NCI-H2081 treated with DMSO at 0.1 percent for 48 hours (cell line): Measurements from ENCODE around the gene DOCK9.

Experiments used
- DNase-seq: peaks from one replicate; lab custom pipeline; 2025; lab: John Stamatoyannopoulos, UW

DOCK9 gene, protein sequence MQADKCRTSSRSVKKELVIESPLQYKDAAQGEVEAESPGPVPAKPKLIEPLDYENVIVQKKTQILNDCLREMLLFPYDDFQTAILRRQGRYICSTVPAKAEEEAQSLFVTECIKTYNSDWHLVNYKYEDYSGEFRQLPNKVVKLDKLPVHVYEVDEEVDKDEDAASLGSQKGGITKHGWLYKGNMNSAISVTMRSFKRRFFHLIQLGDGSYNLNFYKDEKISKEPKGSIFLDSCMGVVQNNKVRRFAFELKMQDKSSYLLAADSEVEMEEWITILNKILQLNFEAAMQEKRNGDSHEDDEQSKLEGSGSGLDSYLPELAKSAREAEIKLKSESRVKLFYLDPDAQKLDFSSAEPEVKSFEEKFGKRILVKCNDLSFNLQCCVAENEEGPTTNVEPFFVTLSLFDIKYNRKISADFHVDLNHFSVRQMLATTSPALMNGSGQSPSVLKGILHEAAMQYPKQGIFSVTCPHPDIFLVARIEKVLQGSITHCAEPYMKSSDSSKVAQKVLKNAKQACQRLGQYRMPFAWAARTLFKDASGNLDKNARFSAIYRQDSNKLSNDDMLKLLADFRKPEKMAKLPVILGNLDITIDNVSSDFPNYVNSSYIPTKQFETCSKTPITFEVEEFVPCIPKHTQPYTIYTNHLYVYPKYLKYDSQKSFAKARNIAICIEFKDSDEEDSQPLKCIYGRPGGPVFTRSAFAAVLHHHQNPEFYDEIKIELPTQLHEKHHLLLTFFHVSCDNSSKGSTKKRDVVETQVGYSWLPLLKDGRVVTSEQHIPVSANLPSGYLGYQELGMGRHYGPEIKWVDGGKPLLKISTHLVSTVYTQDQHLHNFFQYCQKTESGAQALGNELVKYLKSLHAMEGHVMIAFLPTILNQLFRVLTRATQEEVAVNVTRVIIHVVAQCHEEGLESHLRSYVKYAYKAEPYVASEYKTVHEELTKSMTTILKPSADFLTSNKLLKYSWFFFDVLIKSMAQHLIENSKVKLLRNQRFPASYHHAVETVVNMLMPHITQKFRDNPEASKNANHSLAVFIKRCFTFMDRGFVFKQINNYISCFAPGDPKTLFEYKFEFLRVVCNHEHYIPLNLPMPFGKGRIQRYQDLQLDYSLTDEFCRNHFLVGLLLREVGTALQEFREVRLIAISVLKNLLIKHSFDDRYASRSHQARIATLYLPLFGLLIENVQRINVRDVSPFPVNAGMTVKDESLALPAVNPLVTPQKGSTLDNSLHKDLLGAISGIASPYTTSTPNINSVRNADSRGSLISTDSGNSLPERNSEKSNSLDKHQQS (N-terminal part only)

DNA sequence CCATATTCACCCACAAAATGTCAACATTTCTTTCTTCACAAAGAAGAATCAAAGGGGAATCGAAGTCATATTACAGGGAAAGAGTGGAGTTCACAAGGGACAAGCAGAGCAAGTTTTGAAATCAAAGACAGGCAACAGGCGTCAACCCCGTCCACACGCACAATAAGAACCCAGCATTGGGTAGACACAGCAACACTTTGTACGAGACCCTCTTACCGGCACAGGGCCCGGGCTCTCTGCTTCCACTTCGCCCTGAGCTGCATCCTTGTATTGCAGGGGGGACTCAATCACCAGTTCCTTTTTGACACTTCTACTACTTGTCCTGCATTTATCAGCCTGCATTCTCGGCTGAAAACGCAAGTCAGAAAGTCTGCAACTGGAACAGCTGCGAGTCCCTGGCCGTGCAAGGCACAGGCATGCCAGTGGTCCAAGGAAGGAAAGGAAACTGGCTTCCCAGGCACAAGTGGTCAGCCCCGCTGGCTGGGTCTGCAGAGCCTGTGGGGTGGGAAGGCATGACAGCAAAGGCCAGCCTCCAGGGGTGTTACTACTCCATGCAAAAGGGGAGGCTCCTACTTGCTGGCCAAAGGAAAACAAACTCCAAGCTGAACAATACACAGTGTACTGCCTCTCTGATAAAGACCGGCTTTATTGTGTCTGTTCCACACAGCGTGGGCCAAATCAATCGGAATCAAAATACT, at the start of gene DOCK9:
DOCK9 (minus strand) TSS at position 497 of the 698 bp plus-strand sequence; CDS start at position 342, 155 bp downstream.
- DNase-seq: no peak

DNA sequence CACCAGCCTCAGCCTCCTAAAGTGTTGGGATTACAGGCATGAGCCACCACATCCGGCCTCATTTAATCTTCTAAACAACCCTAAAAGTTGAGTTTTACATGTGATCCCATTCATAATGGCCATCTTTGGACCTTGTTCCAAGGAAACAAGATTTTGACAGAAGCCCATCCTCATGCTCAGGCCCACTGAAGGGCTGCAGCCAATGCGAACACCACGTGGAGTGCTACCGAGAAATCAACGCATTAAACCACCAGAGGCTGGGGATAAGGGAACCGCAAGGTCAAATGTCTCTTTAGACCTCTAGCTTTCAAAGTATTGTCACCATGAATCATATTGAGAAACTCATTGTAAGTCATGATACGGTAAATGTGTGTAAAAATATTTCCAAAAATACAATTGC, 49.4 kb upstream of the DOCK9 start:
- no peak for DNase-seq

DNA sequence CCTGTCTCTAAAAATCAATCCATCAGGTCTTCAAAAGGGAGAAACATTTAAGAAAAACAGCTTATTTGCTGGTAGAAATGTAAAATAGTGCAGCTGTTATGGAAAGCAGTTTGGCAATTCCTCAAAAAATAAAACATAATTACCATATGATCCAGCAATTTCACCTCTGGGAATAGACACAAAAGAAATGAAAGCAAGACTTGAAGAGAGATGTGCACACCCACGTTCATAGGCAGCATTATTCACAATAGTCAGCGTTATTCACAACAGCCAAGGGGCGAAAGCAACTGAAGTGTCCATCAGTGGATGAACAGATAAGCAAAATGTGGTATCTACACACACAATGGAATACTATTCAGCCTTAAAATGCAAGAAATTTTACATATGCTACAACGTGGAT, 45.1 kb upstream of the DOCK9 start:
- DNase-seq: no peak

DNA sequence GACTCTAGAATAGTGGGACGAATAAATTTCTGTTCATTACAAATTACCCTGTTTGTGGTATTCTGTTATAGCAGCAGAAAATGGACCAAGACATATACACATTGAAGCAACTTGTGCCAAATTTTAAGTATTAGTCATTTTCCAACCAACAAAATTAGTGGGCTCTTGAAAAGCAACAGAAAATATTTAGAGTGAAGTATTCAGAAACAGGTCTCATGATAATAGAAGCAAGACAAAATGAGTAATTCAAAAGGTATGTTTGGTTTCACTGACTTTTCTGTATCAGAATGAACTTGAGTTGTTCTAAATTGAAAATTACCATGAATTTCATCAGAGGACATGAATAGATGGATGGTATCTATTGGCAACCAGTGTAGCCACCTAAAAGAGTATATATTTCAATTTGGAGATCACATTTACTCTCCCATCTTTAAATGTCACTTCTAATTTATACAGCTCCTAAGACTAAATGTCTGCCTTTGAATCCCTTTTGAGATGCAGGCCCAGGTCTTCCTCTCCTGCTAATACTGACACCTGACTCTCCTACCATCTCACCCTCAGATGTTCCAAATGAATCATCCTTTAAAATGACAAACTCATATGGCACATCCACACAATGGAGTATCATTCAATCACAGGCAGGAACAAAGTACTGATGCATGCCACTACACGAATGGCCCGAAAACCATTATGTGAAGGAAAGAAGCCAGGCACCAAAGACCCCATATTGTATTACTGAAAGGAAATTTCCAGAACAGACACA, 40.7 kb upstream of the DOCK9 start:
- DNase-seq: no peak

DNA sequence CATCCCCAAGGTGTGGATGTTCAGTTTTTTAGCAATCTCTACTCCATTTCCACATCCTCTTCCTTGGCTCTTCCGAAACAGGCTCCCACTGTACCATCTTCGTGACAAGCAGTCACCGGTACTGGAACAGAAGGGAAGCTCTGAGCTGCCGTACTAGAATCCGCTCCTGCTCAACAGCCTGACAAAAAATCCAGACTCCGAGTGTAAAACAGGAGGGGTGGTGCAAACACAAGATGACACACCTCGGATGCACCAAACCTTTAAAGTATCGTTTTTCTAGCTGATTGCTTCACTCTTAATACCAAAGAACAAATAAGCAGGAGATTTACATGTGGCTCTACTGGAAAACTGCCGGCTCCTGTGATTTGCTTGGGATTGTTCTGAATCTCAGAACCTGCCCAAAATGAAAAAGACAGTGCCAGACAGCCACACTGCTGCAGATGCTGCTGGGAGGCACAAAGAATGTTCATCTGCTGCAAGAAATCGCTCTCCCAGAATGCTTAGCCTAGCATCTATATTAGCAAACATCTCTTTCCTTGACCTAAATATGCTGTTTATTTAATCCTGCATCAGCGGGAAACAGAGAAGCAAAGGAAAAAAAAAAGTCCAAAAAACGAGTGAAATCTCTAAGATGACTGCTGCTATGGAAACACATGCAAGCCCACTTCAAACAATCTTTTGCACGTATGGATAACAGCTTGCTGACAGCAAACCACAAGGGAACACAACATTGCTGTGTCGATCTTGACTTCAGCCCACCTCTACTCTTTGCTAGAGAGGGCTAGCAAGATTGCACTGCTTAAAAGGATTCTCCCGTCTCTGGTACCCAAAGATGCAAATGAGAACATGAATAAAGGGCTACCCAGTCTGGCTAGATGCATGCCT, 38.0 kb upstream of the DOCK9 start:
- no peak for DNase-seq

DNA sequence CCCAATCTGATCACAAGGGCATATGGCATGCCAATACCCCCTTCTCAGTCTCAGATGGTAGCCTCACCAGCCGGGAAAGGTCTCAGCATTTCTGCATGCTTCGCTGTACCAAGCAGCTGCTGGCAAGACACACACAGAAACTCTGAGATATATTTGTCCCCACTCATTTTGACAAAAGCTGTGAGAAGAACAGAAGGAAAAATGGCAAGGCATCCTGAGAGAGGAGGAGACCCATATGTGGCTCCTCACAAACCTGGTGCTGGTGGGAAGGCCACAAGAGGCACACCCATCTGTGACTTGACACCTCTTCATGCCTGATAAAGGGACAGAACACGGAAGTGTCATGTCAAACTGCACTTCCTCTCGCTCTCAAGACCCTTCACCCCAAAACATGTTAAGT, 36.7 kb upstream of the DOCK9 start:
- DNase-seq: no peak

DNA sequence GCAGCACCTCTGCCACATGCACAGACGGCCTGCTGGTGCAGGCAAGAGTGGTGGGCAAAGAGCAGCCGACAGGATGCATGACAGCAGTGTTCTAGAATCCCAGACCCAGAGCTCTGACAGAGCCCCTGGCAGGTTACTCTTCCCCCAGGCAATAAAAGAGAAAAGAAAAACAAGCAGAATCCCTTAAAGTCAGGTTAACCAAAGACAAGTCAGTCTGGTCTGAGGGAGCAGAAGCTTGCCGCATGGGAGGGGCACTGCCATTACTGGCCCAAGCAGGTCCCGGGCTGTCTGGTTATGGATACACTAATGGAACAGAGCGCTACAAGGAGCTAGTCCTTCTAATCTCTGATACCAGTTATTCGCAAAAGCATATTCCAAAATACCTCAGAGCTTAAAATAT, 36.1 kb upstream of the DOCK9 start:
- no peak for DNase-seq

DNA sequence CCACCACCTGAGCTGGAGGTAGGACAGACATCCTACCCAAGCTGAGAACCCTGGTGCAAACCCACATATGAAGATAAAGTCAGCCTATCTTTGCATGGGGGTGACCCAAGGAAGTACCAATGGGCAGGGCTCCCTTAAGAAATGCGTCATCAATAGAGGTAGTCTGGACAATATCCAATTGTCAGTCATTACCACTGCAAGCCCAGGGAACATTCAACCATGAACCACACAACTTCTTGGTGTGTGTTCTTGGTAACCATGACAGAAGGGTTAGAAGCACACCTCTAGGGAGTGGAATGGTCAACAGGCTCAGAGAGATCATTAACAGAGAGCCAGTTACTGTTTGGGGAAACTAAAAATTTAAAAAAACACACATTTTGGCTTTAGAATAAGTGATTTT, 34.7 kb upstream of the DOCK9 start:
- DNase-seq: no peak

DNA sequence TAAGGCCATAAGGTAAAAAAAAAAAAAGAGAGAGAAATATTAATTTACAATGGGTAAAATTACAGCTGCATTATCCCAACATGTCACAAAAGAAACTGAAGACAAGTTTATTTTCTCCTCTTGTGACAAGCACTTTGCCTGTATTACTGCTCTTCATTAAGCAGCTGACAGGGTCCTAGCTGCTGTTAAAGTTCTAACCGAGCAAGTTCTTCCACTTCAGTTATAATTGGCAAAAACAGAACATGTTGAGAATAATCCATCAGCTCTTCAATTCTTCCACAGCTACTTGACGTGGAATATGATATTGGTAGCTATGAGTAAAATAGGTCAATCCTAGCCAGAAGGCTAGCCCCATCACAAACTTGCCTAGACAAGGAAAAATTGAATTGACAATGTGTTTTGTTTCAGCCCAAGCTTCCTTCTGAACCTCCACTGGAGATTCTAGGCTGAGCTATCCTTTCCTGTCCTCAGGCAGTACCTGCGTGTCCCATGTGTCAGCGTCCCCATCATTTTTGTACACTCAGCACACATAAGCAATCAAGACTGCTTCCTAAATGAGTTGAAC, 32.2 kb upstream of the DOCK9 start:
- DNase-seq: no peak

DNA sequence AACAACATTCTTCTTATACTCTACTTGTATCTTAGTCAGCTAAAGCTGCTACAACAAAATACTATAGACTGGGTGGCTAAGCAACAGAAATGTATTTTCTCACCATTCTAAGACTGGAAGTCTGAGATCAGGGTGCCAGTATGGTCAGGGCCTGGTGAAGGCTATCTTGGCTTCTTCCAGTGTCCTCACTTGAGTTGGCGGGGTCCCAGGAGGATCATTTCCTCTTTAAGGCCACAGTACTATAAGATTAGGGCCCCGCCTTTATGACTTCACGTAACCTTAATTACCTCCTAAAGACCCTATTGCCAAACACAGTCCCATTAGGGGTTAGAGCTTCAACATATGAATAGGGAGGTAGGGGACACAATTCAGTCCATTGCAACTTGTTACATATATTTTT, 30.7 kb upstream of the DOCK9 start:
- no peak for DNase-seq

DNA sequence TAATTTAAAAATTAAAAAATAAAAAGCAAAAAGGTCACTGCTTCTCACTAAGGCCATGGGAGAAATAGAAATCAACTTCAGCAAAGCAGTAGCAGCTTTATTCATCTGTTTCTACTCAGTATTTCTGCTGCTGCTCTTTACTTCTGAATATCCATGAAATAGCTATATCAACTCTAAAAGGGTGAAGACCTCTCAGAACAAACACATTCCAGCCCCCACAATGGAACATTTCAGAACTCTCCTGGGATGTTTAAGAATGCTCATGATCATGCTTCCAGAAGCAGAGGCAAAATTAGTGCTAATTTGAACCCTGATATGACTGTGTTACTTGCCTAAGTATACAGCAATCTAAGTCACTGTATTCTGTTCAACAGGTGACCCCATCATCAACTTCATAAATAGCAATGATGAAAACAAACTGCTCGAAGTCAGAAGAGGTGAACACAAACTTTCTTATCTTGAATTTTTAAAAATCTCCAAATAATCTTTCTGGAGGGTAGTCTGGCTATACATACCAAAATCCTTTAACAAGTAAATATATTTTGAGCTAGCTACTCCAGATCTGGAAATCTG, 29.6 kb upstream of the DOCK9 start:
- no peak for DNase-seq

DNA sequence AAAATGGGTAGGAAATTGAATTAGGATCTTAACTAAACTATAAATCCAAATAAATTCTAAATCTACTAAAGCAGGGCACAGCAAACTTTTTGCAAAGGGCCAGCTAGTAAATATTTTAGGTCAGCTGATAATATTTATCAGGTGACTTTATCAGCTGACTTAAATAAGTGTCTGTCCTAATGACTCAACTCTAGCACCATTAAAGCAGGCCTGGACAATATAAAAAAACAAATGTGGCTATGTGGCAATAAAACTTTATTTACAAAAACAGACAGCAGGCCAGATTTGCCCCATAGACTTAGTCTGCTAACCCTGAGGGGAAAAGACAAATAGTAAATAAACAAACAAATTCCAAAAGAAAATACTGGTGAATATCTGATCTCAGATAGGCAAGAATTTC, 27.7 kb upstream of the DOCK9 start:
- no peak for DNase-seq

DNA sequence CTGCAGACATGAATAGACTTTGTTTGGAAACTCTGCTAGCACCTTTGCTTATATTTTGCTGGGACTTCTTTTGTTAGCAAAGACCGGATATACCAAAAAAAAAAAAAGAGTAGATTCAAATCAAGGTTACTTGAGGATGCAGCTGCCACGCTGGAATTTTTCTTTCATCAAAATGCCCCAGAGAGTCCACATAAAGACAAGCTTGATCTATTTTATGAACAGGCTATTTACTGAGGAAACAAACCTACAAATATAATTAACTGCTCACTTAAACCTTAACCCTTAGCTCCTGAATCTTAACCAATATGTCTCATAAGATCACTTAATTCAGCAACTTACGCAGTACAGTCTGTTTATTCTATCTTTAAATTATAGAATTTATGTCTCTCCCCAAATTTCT, 27.1 kb upstream of the DOCK9 start:
- no peak for DNase-seq

DNA sequence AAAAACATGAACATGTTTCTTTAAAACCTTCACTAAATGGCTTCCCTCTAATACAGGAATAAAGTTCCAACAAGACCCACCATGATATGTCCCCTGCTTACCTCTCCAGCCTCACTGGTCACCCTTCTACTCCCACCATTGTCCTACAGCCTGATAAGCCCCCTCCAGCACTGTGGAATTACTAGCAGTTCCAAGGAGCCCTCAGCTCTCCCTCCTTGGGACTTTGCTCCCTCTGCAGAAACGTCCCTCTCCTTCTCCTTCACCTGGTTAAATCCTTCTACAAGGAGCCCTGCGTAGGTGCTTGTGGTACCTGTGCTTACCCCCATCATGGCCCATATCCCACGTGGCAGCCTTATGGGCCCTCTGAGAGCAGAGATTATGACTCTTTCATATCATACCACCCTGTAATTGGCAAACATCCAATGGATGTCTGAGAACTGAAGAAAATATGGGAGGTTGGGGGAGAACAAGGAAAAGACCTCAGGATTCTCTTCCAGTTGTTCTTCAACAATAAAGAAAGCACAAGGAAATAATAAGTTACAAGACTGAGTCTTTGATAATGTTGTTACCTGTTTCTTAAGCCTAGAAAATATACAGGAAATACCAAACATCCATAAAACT, 26.1 kb upstream of the DOCK9 start:
- no peak for DNase-seq

DNA sequence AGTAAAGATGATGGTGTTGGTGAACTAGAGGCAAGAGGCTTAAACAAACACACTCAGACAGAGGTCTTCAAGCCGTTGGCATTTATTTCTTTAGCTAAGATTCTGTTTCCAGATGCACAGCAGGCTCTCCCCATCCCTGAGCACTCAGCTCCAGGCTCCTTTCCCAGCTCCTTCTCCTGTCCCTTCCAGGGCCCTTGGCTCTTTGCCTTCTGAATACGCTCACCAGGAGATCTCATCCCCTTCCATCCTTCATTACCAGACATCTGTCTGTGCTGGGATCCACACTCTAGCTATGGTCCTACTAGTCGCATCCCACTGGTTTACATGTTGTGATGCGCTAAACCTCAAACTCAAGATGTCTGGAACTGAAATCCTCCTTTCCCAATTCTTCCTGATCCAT, 25.3 kb upstream of the DOCK9 start:
- DNase-seq: no peak

DNA sequence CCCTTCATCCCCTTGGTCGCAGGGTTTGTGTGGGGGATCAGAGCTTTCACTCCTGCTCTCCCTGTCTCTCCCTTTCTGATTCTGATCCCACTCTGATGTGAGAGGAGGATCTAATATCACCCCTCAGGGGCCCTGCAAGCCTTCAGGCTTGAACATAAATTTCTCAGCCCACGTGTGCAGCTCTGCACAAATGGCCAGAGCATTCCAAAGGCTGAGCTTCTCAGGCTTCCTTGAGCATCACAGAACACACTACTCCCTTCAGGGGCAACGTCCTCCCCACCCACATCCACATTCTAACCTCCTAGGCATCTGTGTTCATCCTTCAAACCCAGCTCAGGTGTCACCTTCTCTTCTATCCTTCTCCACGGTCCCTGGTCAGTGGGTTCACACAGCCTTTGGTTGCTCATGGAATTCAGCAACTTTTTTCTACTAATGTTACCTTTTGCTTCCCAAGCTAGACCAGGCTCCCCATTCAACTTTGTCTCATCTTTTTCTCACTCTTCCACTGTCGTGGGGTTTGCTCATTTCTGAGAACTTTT, 24.4 kb upstream of the DOCK9 start:
- DNase-seq: no peak

DNA sequence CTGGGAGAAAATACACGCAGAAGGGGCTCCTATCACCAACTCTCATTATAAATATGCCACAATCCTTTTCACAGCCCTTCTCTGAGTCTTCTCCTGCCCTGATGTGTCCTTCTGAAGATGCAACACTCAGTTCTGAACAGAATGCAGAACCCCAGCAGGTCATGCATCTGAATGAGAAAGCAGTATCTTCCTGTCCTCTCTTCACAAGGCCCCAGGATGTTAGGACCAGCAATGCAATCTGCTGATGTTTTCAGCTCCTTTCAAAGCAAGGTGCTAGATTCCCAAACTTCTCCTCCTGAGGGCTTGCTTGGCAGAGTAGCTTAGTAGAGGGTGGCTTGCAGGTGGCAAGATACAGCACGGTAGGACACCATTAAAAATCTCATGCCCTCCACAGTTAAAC, 22.3 kb upstream of the DOCK9 start:
- DNase-seq: no peak

DNA sequence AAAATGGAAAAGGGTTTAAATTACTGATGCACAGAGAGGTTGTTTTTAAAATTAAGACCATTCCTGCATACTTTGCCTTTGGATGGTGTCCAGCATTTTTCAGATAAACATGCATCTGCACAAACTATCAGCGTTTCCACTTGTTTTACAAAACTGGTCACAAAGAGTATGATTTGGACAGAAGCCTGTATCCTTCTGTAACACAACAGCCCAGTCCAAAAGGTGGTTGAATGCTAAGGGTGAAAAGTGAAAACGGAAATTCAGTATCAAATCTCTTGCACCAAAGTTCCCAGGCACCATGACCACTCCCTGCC, 21.7 kb upstream of the DOCK9 start:
- DNase-seq: no peak
